Suppressor macrophage treated with lipopolysaccharide for 1 hour (primary cell): ENCODE measurements around the gene GLB1L3.
"Not testable (repeated sequence)": the region's sequence is repeated elsewhere in the genome, so short reads cannot be mapped to it uniquely, and the experiment has no call there.

Source experiments
- DNase-seq, 3 donors: peaks; one replicate each; pipeline ENCODE4 v3.0.0-alpha.2; 2020 to 2022

GLB1L3 gene

DNA sequence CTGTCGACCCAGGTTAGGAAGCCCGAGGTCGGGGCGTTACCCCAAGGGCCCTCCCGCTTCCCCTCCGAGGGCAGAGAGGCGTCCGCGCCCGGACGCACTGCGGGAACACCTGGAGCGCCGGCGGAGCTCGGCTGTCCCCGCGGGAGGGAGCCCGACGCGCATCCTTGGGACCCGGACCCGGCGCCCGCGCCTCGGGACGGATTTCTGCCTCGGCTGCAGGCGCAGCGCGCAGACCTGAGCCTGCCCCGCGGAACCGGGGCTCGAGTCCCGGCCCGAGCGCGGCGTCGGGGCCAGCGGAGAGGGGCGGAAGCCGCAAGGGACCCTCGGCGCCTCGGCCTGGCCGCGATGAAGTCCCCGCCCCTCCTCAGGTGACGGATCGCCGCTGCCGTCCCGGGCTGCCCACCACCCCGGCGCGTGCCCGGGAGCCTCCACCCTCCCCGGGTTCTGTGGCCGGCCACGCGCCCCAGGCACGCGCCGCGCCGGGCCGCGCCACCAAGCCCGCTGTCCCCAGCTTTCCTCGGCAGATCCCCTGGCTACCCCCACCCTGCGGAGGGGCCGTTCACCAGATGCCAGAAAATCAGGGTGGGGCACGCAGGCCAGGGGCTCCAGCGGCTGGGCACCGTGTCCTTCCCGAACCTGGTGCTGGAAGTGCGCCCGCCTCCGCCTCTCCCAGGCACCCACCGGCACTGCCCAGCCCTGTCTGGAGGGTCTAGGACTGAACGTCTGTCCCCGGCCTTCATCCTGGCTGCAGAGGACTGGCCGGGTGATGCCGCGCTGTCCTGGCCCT, 410 bp downstream of the GLB1L3 start:
- DNase-seq: peak in 1 of 3 donors; percentile 15

DNA sequence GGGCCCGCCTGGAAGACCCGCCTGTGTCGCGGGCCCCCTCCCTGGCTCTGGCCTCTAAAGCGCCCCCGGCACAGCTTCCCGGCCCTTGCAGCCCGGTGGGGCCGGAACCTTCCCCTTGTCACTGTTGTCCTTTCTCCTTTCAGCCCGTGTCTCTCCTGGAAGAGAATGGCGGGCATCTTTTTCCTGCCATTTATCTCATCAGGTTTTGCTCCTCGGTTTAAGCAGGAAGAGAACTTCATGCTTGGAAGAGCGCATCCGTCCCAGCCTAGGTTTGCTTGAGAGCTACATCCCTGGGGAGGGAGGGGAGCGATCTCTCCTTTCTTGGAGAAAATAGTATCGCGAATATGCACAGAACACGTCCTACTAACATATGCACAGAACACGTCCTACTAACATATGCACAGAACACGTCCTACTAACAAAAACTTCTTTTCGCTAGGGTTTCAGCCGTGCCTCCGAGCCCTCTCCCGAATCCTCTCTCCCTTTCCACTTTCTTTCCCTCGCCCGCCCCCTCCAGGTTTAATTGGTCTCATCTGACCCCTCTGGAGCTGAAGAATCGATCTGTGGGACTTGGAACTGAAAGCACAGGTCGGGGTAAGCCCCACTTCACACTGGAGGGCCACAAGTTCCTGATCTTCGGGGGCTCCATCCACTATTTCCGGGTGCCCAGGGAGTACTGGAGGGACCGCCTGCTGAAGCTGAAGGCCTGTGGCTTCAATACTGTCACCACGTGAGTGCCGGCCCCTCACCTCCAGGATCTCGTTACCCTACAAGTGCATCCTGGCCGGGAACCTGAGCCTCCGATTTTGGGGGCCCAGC, 1.2 kb downstream of the GLB1L3 start:
- no peak for DNase-seq

DNA sequence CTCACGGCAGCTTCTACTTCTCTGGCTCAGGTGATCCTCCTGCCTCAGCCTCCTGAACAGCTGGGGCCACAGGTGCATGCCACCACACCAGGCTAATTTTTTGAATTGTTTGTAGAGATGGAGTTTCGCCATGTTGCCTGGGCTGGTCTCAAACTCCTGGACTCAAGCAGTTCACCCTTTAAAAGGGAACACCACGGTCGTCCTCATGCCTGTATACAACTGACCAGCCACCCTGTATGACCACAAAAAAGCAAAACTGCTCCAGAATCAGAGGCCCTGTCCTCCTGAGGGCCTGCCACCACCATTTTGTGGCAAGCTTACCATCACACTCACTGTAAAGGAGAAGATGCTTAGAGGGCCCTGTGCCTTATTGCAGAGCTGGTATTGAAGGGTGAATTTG, 2.2 kb downstream of the GLB1L3 start:
- DNase-seq: no peak

DNA sequence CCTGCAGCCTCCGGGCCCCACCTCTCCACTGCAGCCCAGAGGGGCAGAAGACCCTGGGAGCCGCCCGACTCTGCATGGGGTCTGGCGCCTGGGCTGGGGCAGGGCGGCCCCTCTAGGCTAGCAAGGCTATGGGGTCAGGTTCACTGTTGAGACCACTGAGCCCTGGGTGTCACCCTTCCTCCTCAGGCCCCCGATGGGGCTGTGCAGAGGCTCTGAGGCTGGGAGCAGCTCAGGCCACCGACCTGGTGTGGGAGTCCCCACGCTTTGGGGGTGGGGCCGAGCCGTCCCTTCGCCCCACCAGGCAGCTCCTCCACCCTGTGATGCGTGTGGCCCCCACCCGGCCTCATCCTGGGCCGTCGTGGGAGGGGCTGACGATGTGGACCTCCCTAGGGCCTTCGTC, 5.5 kb downstream of the GLB1L3 start:
- DNase-seq: not testable (repeated sequence)

DNA sequence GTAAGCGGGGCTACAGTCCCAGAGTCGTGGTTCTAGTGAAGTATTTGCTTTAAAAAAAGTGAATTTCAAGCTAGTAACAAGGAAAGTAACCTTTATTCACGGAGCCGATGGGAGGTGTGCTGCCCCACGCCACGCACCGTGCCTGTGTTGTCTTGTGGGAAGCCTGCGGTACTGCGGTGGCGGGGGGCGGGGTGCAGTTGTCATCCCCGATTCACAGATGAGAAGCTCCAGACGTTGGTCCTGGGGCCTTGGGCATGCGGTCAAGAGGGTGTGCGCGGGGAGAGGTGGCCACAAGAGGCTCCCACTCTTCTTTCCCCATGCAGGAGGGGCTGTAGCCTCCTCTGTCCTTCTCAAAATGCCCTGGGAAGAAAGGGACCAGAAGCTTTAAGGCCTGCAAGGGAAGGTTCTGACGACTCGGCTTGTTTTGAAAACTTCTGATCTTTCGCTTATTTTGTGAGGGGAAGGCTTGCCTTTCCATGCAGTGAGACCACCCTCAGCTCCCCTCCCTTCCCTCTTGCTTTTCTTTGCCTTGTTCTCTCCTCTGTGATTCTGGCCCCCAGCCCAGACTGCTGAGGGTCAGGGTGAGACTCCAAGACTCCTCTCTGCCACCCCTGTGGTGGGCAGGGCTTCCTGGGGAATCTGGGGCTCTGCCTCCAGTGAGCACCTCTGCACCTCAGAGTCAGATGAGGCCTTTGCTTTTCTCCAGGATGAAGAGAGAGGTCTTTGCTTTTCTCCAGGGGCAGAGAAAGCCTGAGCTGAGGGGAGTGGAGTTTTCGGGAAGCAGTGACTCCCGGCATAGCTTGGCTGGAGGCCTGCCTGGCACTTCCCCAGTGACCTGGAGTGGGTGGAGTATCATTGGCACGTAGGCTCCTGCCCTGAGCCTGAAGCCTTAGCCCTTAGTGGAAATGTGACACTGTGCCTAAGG, 6.2 kb downstream of the GLB1L3 start:
- DNase-seq: no peak

DNA sequence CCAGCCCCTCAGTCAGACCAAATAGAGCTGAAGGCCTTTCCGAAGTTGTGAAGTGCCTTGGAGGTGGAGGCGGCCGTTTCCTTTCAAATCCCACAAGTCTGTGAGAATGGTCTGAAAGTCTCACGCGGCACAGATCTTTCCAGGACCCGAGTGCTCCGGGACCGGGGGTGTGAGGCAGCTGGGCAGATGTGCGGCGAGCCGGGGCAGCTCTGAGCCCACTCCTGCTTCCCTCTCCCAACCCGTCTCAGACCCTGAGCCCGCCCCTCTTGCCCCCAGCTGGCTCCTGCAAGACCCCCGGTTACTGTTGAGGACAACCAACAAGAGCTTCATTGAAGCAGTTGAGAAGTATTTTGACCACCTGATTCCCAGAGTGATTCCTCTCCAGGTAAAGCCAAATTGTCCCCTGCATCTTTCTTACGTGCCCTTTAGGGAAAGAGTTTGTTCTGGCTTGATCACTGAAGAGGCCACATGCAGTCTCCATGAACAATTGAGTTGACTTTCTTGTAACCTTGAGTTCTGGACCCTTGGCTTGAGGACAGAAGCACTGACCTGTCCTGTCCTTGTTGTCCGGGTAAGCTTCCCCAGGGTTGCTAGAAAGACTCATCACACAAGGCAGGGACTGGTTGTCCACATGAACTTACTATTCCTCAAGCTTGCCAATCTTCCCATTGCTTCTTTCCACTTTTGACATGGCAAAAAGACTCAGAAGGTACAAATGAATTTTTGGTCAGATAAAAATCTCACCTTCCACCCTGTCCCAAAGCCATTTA, 7.5 kb downstream of the GLB1L3 start:
- no peak for DNase-seq

DNA sequence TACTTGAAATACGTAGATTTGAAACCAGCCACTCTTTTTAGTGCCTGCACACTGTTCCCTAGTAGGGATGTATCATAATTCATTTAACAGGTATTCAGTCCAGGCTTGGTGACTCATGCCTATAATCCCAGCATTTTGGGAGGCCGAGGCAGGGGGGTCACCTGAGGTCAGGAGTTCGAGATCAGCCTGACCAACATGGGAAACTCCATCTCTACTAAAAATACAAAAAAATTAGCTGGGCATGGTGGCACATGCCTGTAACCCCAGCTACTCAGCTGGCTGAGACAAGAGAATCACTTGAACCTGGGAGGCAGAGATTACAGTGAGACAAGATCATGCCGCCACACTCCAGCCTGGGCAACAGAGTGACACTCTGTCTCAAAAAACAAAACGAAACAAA, 8.2 kb downstream of the GLB1L3 start:
- DNase-seq: not testable (repeated sequence)

DNA sequence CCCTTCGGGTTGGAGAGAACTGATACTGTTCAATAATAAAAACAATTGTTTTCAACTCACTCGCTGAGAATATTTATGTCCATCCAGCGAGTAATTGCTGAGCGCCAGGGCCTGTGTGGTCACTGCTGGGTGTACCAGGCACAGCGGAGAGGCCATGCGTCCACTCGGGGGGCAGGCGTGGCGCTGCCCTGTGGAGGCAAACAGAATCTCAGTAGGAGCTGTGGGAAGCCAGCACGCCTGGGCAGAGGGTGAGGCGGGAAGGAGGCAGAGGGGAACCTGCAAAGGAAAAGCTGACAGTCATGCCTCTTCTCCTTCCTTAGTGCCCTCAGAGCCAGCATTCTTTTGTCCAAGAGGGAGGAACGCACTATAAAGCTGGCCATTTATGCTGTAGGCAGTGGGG, 11.4 kb downstream of the GLB1L3 start:
- no peak for DNase-seq

DNA sequence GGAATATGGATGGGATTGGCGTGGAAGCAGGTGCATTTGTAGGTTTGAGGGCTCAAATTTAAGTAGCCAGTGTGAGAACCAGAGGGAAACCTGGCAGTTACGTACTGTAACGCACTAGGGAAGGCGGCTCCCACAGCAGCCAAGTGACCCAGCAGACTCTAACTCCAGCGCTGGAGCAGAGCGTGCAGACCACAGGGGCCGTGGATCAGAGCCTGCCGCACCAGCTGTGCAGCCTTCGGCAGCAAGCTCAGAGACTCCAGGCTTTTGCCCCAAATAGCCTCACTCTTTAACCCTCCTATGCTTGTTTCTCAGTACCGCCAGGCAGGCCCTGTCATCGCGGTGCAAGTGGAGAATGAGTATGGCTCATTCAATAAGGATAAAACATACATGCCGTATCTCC, 12.3 kb downstream of the GLB1L3 start:
- DNase-seq: no peak

DNA sequence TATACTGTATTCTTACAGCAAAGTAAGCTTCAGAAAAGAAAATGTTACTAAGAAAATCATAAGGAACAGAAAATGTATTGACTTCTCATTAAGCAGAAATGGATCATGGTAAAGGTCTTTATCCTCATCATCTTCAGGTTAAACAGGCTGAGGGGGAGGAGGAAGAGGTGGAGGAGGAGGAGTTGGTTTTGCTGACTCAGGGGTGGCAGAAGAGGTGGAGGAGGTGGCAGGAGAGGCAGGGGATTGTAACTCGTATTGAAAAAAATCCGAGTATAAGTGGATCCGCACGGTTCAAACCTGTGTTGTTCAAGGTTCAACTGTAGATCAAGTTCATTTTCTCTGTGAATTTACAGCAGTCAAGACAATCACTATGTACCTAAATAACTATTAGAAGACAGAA, 13.0 kb downstream of the GLB1L3 start:
- no peak for DNase-seq

DNA sequence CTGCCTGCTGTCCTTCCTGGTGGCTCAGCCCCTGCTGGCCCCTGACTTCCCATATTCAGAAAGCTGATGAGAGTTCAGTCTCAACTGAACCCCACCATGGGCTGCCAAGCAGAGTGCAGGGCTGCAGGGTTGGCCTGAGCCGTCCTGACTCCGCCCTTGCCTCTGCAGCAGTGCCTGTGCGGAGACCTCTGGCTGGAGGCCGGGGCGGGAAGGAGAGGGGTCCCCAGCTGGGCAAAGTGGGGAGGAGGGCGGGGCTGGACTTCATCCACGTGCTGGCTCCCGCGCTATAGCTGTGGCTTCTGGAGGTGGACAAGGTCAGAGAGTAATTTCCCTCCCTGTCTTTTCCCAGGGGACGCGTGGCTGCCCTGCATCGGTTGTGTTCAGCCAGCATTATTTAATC, 13.6 kb downstream of the GLB1L3 start:
- no peak for DNase-seq

DNA sequence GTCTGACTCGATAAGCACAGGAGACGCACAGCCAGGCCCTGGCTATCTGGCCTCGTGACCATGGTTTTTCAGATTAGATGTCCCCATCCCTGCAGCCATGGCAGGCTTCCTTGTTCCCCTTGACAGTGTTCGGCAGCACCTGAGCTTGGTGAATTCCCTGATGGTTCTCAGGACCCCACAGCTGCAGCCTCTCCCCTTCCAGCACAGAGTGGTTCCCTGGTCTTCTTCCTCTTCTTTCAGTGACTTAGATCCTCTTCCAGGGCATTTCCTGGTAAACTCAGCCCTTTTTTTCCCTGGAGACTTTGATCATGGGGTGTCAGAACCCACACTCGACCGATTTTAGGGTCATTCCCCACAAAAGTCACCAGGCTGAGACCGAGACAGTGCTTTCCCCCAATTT, 14.5 kb downstream of the GLB1L3 start:
- DNase-seq: no peak

DNA sequence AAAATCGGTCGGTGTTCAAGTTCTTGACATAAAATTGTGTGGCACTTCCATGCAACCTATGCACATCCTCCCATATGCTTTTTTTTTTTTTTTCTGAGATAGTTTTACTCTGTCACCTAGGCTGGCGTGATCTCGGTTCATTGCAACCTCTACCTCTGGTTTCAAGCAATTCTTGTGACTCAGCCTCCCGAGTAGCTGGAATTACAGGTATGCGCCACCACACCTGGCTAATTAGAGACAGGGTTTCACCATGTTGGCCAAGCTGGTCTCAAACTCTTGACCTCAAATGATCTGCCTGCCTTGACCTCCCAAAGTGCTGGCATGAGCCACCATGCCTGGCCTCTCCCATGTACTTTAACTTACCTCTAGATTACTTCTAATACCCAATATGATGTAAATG, 15.0 kb downstream of the GLB1L3 start:
- DNase-seq: no peak

DNA sequence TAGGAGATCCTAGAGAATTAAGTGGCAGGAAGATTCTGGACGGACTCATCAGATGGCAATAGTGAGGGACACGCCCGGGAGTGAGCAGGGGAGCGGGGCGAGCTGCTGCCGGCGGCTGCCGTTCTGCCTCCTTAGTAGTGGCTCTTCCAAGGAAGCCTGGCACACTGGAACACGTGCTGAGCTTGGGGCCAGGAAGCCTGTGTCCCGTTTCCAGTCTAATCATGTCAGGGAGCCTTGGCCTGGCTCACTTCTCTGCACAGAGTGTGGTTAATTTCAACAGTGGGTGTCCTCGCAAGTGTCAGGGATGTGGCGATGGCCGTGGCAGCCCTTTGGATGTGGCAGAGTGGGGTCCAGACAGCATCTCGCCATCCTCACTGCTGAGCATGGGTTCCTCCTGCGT, 16.5 kb downstream of the GLB1L3 start:
- DNase-seq: no peak

DNA sequence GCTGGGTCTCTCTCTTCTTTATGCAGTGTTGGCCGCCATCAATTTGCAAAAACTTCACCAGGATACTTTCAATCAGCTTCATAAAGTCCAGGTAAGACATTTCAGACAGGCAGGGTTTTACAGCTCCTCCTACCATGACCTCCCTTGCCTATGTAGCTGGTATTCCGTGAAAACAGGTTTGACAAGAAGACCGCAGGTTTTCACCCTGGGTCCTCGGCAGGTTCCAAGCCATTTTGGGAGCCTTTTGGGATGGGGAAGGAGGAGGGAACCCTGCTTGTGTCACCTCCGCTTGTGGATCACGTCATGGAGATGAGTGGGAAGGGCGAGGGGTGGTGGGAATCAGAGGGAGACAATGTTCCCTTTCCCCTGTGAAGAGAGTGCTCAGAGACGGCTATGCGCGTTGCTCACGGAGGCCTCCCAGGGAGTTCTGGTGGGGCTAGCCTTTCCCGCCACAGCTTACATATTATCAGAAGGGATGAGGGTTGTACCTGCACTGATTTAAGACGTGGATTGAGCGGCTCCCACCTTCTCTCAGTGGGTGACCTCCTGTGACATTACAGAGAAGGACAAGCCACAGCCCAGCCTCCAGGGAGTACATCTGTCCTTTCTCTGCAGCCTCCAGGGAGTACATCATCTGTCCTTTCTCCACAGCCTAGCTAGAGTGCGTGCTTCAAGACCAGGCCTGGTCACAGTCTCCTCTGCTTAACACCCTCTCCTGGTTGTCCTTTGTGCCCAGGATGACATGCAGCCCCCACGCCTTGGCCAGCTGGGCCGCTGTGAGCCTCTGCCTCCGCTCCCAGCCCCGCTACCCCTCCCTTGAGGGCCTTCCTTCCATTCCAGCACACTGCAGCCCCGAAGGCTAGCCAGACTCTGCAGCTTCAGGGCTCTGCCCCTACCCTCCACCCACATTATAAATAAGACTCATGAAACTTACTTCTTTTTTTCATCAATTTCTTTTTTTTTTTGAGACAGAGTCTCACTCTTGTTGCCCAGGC, 17.2 kb downstream of the GLB1L3 start:
- DNase-seq: no peak

DNA sequence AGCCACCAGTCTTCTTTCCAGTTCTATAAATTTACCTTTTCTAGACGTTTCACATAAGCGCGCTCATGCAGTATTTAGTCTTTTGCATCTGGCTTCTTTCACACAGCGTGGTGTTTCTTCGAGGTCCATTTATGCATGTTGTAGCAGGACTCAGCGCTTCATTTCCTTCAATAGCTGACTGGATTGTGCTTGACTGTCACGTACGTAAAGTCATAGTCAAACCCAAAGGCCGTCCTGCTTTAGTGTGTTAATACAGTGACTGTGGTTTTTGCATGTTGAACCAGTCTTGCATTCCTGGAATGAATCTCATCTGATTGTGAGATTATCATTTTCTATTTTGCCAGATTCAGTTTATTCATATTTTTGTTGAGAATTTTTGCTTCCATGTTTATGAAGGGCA, 18.5 kb downstream of the GLB1L3 start:
- DNase-seq: no peak

DNA sequence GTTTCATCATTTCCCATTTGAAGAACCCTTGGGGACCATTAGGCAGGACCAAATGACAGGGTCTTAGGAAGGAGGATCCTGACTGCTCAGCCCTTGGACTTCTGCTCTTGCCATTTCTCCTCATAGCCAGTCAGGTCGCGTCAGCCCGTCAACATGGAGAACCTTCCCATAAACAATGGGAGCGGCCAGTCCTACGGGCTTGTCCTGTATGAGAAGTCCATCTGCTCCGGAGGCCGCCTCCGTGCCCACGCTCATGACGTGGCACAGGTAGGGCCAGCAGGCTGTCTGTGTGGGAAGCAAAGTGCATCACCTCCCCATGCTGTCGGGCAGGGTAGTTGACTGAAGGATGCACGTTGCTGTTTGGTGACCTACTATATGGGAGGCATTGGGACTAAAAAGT, 36.0 kb downstream of the GLB1L3 start:
- DNase-seq: no peak

DNA sequence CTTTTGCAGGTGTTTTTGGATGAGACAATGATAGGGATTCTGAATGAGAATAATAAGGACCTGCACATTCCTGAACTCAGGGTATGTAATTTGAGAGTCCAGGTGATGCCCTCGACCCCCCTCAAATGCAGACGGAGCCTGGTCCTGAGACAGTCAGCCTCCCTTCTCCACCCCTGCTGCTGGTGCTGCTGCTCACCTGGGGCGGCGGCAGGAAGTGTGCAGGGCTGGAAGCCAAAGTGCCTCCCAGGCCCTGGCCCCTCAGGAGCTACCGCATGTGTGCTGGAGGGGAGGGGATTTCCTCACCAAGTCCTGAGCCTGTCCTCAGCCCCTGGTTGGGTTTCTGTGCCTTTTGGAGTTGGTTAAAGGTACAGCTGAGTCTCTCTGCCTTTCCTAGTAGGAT, 36.6 kb downstream of the GLB1L3 start:
- no peak for DNase-seq

DNA sequence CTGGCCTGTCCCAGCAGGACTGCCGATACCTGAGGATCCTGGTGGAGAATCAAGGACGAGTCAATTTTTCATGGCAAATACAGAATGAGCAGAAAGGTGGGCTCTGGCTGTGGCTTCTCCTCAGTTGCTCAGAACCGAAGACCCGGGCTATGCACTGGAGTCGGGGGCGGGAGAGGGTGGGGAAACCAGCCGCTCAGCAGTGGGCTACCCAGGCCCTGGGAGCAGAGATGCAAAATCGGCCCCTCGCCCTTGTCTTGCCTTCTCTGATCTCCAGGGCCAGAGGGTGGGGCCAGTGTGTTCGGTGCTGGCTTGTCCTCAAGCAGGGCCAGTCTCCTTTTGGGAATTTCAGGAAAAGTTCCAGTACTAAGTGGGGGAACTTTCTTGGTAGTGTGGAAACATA, 37.2 kb downstream of the GLB1L3 start:
- DNase-seq: no peak

DNA sequence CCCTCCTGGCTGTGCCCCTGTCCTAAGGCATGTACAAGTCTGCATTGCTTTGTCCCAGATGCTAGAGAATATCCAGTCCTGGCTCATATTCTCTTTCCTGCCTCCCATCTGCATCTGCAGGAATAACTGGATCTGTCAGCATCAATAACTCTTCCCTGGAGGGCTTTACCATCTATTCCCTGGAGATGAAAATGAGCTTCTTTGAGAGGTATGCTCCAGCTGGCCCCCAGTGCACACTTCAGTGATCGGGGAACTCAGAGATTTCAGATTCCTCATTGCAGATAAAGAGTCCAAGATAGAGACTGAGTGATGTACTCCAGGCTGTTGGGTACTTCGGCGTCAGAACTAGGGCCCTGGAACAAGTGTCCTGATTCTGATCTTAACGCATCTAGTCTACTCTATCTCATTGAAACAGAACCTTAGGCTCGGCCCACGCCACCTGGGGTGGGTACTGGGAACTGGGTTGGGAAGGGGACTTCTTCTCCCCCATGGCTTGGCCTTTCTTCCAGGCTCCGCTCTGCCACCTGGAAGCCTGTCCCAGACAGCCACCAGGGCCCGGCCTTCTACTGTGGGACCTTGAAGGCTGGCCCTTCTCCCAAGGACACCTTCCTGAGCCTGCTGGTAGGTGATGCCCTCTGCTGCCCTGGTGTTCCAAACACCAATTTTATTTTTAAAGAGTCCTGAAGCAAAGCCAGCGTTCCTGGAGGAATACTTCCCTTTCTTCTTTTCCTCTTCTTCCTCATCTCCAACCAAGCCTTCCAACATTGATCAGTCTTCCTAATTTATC, 37.8 kb downstream of the GLB1L3 start:
- no peak for DNase-seq
